HFF-Myc (cell line): Measurements from ENCODE around the gene PCDHGA5.
"Not testable (repeated sequence)": the region's sequence is repeated elsewhere in the genome, so short reads cannot be mapped to it uniquely, and the experiment has no call there.

Source experiments
- DNase-seq: peaks from one replicate; pipeline ENCODE4 v3.0.0-alpha.2; 2011; ENCODE audit warnings: low read depth; ENCODE audit errors: extremely low read depth
- H3K4me3 ChIP-seq: replicated peaks from 2 replicates; pipeline ENCODE4 v1.5.1; 2011; ENCODE audit warnings: low read depth, mild to moderate bottlenecking, control low read depth, low read length
- TF ChIP-seq, protein P1 (sequence below): IDR thresholded peaks from 2 replicates; pipeline ENCODE4 v1.5.1; 2012; ENCODE audit warnings: mild to moderate bottlenecking, low read depth, low read length, control low read depth; ENCODE audit errors: missing control alignments

The PCDHGA5 gene

DNA sequence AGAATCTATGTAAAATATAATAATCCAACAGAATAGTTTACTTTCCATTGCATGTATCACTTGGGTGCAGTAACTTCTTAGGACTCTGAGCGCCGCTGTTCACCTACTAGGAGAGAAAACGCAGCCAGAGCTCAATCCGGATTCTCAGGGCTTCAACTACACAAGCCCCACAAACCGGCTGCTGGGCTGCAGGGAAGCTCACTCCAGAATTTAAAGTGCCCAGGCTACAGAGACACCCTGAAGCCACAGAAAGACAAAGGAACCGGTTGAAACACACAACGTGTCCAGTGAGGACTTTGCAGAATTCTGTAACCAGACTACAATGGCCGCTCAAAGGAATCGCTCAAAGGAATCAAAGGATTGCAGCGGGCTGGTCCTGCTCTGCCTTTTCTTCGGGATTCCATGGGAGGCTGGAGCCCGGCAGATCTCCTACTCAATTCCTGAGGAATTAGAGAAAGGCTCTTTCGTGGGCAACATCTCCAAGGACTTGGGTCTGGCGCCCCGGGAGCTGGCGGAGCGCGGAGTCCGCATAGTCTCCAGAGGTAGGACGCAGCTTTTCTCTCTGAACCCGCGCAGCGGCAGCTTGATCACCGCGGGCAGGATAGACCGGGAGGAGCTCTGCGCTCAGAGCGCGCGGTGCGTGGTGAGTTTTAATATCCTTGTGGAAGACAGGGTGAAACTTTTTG, 49.0 kb downstream of the PCDHGA5 start, which contains the start of gene PCDHGA10:
Gene PCDHGA10, plus strand, starts transcription at position 134 of the 686 bp plus-strand sequence. Its CDS starts 189 bp downstream, at position 323.
- TF ChIP-seq, protein P1, sequence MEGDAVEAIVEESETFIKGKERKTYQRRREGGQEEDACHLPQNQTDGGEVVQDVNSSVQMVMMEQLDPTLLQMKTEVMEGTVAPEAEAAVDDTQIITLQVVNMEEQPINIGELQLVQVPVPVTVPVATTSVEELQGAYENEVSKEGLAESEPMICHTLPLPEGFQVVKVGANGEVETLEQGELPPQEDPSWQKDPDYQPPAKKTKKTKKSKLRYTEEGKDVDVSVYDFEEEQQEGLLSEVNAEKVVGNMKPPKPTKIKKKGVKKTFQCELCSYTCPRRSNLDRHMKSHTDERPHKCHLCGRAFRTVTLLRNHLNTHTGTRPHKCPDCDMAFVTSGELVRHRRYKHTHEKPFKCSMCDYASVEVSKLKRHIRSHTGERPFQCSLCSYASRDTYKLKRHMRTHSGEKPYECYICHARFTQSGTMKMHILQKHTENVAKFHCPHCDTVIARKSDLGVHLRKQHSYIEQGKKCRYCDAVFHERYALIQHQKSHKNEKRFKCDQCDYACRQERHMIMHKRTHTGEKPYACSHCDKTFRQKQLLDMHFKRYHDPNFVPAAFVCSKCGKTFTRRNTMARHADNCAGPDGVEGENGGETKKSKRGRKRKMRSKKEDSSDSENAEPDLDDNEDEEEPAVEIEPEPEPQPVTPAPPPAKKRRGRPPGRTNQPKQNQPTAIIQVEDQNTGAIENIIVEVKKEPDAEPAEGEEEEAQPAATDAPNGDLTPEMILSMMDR: peak; percentile 62
- peak within 1 kb of the TSS; percentile 43 for H3K4me3 ChIP-seq
- no peak for DNase-seq

DNA sequence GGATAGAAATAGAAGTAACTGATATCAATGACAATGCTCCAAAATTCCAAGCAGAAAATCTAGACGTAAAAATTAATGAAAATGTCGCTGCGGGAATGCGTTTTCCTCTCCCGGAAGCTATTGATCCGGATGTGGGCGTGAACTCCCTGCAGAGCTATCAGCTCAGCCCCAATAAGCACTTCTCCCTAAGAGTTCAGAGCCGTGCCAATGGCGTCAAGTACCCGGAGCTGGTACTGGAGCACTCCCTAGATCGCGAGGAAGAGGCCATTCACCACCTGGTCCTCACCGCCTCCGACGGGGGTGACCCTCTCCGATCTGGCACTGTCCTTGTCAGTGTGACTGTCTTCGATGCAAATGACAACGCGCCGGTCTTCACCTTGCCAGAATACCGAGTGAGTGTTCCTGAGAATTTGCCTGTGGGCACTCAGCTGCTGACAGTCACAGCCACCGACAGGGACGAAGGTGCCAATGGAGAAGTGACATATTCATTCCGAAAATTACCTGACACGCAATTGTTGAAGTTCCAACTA, 49.6 kb downstream of the PCDHGA5 start:
- H3K4me3 ChIP-seq: peak overlapping the region; percentile 43
- TF ChIP-seq, protein P1: no peak
- DNase-seq: no peak

DNA sequence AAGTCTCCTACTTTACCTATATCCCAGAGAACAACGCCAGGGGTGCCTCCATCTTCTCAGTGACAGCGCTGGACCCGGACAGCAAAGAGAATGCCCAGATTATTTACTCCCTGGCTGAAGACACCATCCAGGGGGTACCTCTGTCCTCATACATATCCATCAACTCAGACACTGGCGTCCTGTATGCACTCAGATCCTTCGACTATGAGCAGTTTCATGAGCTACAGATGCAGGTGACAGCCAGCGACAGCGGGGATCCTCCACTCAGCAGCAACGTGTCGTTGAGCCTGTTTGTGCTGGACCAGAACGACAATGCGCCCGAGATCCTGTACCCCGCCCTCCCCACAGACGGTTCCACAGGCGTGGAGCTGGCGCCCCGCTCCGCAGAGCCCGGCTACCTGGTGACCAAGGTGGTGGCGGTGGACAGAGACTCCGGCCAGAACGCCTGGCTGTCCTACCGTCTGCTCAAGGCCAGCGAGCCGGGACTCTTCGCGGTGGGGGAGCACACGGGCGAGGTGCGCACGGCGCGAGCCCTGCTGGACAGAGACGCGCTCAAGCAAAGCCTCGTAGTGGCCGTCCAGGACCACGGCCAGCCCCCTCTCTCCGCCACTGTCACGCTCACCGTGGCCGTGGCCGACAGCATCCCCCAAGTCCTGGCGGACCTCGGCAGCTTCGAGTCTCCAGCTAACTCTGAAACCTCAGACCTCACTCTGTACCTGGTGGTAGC, 50.7 kb downstream of the PCDHGA5 start:
- not testable (repeated sequence) for DNase-seq, H3K4me3 ChIP-seq

DNA sequence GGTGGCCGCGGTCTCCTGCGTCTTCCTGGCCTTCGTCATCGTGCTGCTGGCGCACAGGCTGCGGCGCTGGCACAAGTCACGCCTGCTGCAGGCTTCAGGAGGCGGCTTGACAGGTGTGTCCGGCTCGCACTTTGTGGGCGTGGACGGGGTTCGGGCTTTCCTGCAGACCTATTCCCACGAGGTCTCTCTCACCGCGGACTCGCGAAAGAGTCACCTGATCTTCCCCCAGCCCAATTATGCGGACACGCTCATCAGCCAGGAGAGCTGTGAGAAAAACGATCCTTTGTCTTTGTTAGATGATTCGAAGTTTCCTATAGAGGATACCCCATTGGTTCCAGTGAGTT, 51.3 kb downstream of the PCDHGA5 start:
- H3K4me3 ChIP-seq, DNase-seq: not testable (repeated sequence)
